Effector memory CD4-positive, alpha-beta T cell (primary cell): Measurements from ENCODE around the gene TMIE.
A peak's percentile ranks its signal among the peaks of the same experiment; 100 is the strongest.

Experiments used
- DNase-seq, 3 donors: peaks; one replicate each; pipeline ENCODE4 v3.0.0-alpha.2; 2020
- H3K27ac ChIP-seq: 2 replicates; pipeline ENCODE4 v1.7.0; 2013; ENCODE audit warnings: mild to moderate bottlenecking, low read length, moderate library complexity; ENCODE audit not compliant: insufficient read depth, poor library complexity, severe bottlenecking
- H3K27me3 ChIP-seq: replicated peaks from 2 replicates; pipeline ENCODE4 v1.7.0; 2013; ENCODE audit warnings: mild to moderate bottlenecking, low read length; ENCODE audit not compliant: insufficient read depth, control insufficient read depth, poor library complexity, severe bottlenecking
- H3K36me3 ChIP-seq: 2 replicates; pipeline ENCODE4 v1.7.0; 2013; ENCODE audit warnings: mild to moderate bottlenecking, low read length, moderate library complexity; ENCODE audit not compliant: control insufficient read depth, insufficient read depth
- H3K4me1 ChIP-seq: 2 replicates; pipeline ENCODE4 v1.7.0; 2013; ENCODE audit warnings: low read length, mild to moderate bottlenecking; ENCODE audit not compliant: control insufficient read depth, insufficient read depth, poor library complexity, severe bottlenecking
- H3K4me3 ChIP-seq: 2 replicates; pipeline ENCODE4 v1.7.0; 2013; ENCODE audit warnings: low read length, low read depth, mild to moderate bottlenecking; ENCODE audit not compliant: insufficient read depth, poor library complexity, severe bottlenecking
- H3K9me3 ChIP-seq: 2 replicates; pipeline ENCODE4 v1.7.0; 2013; ENCODE audit warnings: mild to moderate bottlenecking, low read length, moderate library complexity; ENCODE audit not compliant: control insufficient read depth
- total RNA-seq, 3 donors: gene quantifications; one replicate each; lab custom pipeline; 2026; lab: John Stamatoyannopoulos, UW

TMIE gene, protein sequence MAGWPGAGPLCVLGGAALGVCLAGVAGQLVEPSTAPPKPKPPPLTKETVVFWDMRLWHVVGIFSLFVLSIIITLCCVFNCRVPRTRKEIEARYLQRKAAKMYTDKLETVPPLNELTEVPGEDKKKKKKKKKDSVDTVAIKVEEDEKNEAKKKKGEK
- total RNA-seq, result 1.2 to 3.3 (median 1.2) reads per million in 3 donors

DNA sequence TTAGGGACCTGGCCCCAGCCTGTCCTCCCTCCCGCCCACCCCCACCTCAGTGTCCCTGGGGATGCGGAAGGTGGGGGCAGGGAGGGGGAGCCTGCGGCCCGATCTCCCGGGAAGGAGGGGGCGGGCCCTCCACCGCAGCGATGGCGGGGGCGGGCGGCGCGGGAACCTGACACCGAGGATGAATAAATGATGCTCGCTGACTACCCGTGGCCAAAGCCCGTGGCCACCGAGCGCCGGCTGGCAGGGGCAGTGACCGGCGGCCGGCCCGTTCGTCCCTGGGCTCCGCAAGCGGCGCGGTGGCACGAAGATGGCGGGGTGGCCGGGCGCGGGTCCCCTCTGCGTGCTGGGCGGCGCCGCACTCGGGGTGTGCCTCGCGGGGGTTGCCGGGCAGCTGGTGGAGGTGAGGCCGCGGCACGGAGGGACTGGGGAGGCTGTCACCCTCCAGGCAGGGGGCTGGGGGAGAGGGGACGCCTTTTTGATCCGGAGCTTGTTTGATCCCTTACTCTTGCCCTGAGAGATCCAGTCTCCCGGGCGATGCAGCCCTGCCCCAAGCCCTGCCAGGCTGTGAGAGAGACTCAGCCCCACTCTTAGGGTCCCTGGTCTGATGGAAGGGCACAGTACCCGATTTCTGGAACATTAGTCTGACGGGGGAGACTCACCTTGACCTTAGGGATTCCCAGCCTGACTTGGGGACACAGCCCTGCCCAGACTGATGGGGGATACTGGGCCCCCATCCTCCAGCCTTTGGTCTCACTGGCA lies at the start of gene TMIE:
Gene TMIE, plus strand, starts transcription at position 212 of the 759 bp plus-strand sequence. Its CDS starts 96 bp downstream, at position 308.
- Histone ChIP-seq H3K4me3 (peak within 1 kb of the TSS; percentile 48), H3K27ac (no peak within 1 kb of the TSS), H3K4me1 (peaks cover 6% of the 10 kb centered on the region), H3K27me3 (peaks cover 5% of the 10 kb centered on the region), H3K9me3 (no peaks in the 10 kb centered on the region), H3K36me3 (no peaks in the 10 kb centered on the region)
- no peak for DNase-seq

GRCh38 chr3:46655271-46655670 lies 45.9 kb upstream of the TMIE start:
- H3K27me3 ChIP-seq, result no peaks in the 10 kb centered on the region
- DNase-seq, result no peak
- no peaks in the 10 kb centered on the region for H3K9me3 ChIP-seq
- H3K27ac ChIP-seq, result no peak overlapping the region
- H3K4me1 ChIP-seq, result no peaks in the 10 kb centered on the region
- no peaks in the 10 kb centered on the region for H3K36me3 ChIP-seq
- no peak overlapping the region for H3K4me3 ChIP-seq

DNA sequence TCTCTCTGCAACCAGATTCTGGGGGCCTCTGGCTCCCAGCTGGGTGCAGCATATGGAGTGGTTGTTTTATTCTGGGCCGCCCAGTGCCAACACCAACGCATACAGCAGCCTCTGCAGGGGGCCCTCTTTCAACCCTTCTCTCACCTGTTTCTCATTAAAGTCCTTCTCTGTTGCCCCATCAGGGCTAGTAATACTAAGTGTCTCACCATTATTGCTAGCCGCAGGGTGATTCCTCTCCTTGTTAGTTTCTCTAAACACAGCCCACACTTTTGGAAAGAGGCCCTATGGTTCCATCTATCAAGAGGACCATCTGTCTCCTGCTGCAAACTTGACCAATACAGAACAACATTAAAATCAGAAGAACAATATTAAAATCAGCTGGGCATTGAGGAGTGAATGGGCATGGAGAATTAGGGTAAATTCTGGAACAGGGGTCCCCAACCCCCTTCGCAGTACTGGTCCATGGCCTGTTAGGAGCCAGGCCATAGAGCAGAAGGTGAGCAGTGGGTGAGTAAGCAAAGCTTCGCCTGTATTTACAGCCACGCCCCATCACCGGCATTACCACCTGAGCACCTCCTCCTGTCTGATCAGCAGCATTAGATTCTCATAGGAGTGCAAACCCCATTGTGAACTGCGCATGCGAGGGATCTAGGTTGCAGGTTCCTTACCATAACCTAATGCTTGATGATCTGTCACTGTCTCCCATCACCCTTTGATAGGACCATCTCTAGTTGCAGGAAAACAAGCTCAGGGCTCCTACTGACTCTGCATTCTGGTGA lies 44.2 kb upstream of the TMIE start:
- Histone ChIP-seq H3K27me3 (no peaks in the 10 kb centered on the region), H3K4me1 (no peaks in the 10 kb centered on the region)

DNA sequence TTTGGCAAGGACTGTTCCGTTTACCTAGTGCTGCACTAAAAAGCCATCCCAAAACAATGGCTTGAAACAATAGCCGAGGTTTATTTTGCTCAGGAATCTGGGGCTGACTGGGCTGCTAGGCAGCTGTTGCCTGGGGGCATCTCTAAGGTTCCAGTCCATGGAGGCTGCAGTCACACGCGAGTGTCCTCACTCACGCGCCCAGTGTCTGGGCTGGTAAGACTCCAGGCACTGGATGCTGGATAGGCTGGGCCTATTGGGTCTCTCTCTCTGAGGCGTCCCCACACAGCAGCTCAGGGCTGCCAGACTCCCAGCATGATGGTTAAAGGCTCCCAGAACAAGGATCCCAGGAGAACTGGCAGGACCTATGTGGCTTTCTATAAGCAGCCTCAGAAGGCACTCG lies 41.9 kb upstream of the TMIE start:
- no peak overlapping the region for H3K4me3 ChIP-seq
- H3K27me3 ChIP-seq, result no peaks in the 10 kb centered on the region
- no peaks in the 10 kb centered on the region for H3K4me1 ChIP-seq
- H3K36me3 ChIP-seq, result no peaks in the 10 kb centered on the region
- no peak for DNase-seq
- H3K9me3 ChIP-seq, result no peaks in the 10 kb centered on the region
- no peak overlapping the region for H3K27ac ChIP-seq

More for the DNA sequence above, 44.2 kb upstream of the TMIE start:
- no peaks in the 10 kb centered on the region for H3K9me3 ChIP-seq
- DNase-seq, result no peak
- H3K4me3 ChIP-seq, result no peak overlapping the region
- no peaks in the 10 kb centered on the region for H3K36me3 ChIP-seq
- no peak overlapping the region for H3K27ac ChIP-seq

DNA sequence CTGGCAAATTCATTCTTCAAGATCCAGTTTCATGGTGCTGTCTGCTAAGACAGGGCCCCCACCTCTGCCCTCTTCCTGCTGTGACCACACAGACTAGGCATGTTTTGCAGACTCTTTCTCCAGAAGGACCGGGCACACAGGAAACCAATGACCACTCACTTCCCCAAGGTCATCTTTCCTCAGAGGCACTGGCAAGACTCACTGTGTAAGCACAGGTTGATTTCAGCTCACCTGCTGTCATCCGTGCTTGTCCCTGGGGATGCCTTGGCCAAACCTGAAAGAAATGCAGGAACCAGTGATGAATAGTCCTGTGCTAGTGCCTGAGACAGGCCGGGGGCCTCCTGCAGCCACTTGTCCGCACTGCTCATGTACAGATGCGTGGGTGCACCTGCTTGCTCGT lies 41.2 kb upstream of the TMIE start:
- H3K27me3 ChIP-seq, result no peaks in the 10 kb centered on the region
- H3K36me3 ChIP-seq, result no peaks in the 10 kb centered on the region
- no peaks in the 10 kb centered on the region for H3K9me3 ChIP-seq
- no peak overlapping the region for H3K4me3 ChIP-seq
- H3K27ac ChIP-seq, result no peak overlapping the region
- H3K4me1 ChIP-seq, result no peaks in the 10 kb centered on the region
- no peak for DNase-seq

DNA sequence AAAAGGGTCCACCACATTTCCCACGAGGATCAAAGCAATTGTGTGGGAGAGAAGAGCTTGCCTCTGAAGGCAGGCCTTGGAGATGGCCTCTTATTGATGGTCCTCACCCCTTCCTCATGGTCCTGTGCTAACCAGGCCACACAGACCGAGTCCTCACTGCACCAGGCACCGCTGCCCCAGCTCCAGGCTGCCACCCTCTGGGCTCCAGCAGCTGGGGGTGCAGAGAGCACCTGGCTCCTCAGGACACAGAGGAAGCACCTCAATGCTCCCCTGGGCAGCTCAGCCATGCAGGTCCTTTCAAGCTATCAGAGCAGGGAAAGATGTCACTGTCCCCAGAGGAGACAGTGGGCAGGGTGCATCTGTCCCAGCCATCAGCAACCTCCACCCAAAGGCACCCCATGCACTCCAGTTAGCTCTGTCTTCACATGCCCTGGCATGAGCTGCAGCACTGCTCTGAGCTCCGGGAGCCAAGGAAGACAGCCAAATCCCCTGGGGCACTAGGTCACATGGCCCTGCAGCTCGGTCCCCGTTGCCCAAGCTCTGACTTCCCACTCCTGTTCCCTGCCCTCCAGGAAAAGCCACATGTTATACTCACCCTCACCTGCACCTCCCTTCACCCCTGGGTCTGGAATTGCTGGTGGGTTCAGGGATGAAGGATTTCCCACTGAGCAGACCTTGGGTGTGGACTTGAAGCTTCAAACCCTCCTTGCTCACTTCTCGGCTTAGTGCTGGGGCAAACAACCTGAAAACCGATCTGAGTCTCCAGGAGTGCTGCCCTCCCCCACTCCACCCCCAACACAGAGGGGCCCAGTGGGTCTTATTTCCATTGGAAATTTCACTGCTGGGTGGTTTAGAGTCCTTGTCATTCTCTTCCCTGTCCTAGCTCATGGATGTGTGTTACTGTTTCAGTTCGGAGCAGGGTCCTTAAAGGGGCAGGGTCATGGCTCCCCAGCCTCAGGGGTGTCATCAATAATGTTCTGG lies 40.4 kb upstream of the TMIE start:
- Histone ChIP-seq H3K4me1 (no peaks in the 10 kb centered on the region), H3K36me3 (no peaks in the 10 kb centered on the region), H3K27me3 (no peaks in the 10 kb centered on the region), H3K4me3 (no peak overlapping the region), H3K9me3 (no peaks in the 10 kb centered on the region), H3K27ac (no peak overlapping the region)
- DNase-seq, result no peak

DNA sequence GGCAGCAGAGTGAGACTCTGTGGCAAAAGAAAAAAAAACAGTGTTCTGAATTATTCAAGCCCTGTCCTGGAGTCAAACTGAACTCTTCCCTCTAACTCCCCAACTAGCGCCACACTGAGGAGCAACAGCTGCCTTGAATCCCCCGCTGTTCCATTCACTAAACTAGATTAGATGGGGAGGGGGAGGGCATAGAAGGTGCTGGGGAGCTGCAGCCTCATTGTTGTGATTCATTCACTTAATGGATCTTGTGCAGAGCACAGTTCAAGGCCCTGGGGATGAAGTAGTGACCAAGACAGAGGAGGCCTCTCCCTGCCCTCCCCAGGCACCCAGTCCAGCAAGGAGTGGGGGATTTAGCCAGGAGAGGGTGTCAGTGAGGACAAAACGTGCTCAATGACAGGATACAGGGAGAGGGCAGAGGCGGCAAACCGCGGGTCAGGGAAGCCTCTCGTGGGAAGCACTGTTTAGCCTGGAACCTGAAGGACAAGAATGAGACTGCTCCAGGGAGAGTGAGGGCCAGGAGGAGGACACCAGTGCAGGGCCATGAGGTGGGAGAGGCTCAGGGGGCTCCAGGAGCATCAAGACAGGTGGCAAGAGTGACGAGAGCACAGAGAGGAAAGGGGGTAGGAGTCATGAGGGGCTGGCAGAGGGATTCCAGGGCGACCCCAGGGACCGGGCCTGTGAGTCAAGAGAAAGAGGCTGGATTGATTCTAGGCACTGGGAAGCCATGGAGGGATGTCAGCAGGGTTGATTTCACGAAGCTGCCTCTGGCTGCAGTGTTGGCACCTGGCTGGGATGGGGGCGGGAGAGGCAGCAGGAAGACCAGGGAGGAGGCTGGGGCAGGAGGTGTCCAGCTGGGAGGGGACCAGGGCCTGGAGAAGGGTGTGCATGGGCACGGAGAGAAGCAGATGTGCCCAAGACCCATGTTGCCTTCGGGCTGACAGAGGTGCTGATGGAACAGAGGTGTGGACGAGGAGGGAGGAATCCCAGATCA lies 39.1 kb upstream of the TMIE start:
- no peak for DNase-seq
- Histone ChIP-seq H3K36me3 (no peaks in the 10 kb centered on the region), H3K4me1 (no peaks in the 10 kb centered on the region), H3K27ac (no peak overlapping the region), H3K9me3 (no peaks in the 10 kb centered on the region), H3K4me3 (no peak overlapping the region), H3K27me3 (no peaks in the 10 kb centered on the region)

- H3K27me3 ChIP-seq, result no peaks in the 10 kb centered on the region
- no peaks in the 10 kb centered on the region for H3K36me3 ChIP-seq
- H3K4me1 ChIP-seq, result no peaks in the 10 kb centered on the region
- no peak overlapping the region for H3K4me3 ChIP-seq
- no peak for DNase-seq
- H3K9me3 ChIP-seq, result no peaks in the 10 kb centered on the region
- no peak overlapping the region for H3K27ac ChIP-seq
Measured at GRCh38 chr3:46662771-46663551, 38.2 kb upstream of the TMIE start.
